K562 (cell line): ENCODE data around the gene ANKRD10. TPM values are rescaled to one million over a fixed set of nuclear protein-coding genes. Genes with fewer than 3 reads are reported as not detected.

ENCODE experiments used
- ASH1L ChIP-seq: fragments of 450-650 bp; IDR thresholded peaks from 2 replicates; pipeline ENCODE4 v1.6.1; 2018; ENCODE audit warnings: borderline replicate concordance, mild to moderate bottlenecking, low read depth; ENCODE audit not compliant: partially characterized antibody
- BACH1 ChIP-seq: fragments of 200-800 bp; sonication (Bioruptor generic); IDR thresholded peaks from 2 replicates; pipeline ENCODE4 v1.6.1; 2016; ENCODE audit warnings: missing genetic modification characterization, missing compliant biosample characterization
- MCM3 ChIP-seq: fragments of 450-650 bp; IDR thresholded peaks from 2 replicates; pipeline ENCODE4 v1.6.1; 2016
- MXD1 ChIP-seq: fragments of 250-450 bp; sonication (Bioruptor Pico); IDR thresholded peaks from 2 replicates; pipeline ENCODE4 v1.8.0; 2021; ENCODE audit warnings: borderline replicate concordance, mild to moderate bottlenecking, moderate library complexity; ENCODE audit not compliant: poor library complexity, severe bottlenecking
- RAD21 ChIP-seq, 2 experiments: fragments of 250-450 bp in 1 of 2; fragments of 450-650 bp in 1 of 2; sonication (Bioruptor Pico) in 1 of 2; formaldehyde crosslinking in 1 of 2; IDR thresholded peaks in 1 of 2; conservative IDR thresholded peaks in 1 of 2; 2 replicates each; pipeline versions ENCODE4 v1.4.0 to v1.8.0; 2020 to 2022; ENCODE audit warnings: mild to moderate bottlenecking in 2 of 2, moderate library complexity in 1 of 2
- SIN3B ChIP-seq: fragments of 450-650 bp; IDR thresholded peaks from 2 replicates; pipeline ENCODE4 v1.6.1; 2017; ENCODE audit warnings: low read depth, mild to moderate bottlenecking, moderate library complexity
- ZNF146 ChIP-seq: IDR thresholded peaks from one replicate; pipeline ENCODE4 v1.6.1; 2018; ENCODE audit warnings: missing compliant biosample characterization; ENCODE audit not compliant: unreplicated experiment
- ZNF583 ChIP-seq: fragments of 250-450 bp; sonication (Bioruptor Pico); IDR thresholded peaks from 2 replicates; pipeline ENCODE4 v1.4.0; 2020
- ZNF592 ChIP-seq: fragments of 450-650 bp; IDR thresholded peaks from 2 replicates; pipeline ENCODE4 v1.6.1; 2017; ENCODE audit warnings: antibody characterized with exemption, mild to moderate bottlenecking
- polyA plus RNA-seq, 8 experiments: library from polyadenylated mRNA; depleted of rRNA in 4 of 8; stranded (reverse) in 5 of 8; unstranded in 3 of 8; fragments of >200 nt; fragmentation: Nextera tagmentation in 2 of 8; fragmentation: Illumina TruSeq in 1 of 8; extraction: Ambion mirVana in 2 of 8; extraction: Trizol in 1 of 8; gene quantifications; 2 replicates each; pipeline versions ENCODE4 v1.2.1 to v1.2.3, GENCODE V29; 2011 to 2014; ENCODE audit warnings: inconsistent platforms in 1 of 8, missing spikeins in 1 of 8
- total RNA-seq, 7 experiments: library from RNA; depleted of rRNA in 6 of 7; stranded (reverse); fragments of >200 nt in 6 of 7; fragmentation: Illumina TruSeq in 2 of 7; extraction: Trizol in 2 of 7; gene quantifications; 2 replicates each; pipeline versions ENCODE4 v1.2.1 to v1.2.3, GENCODE V29; 2011 to 2021; ENCODE audit warnings: low replicate concordance in 1 of 7
- TF ChIP-seq, protein P1 (sequence below), 2 experiments: fragments of 450-650 bp in 1 of 2; IDR thresholded peaks; 2 replicates each; pipeline ENCODE4 v1.6.1; 2011 to 2017; ENCODE audit warnings: low read depth in 2 of 2, antibody characterized with exemption in 1 of 2, borderline replicate concordance in 1 of 2, low read length in 1 of 2, mild to moderate bottlenecking in 1 of 2, mixed read lengths in 1 of 2; ENCODE audit not compliant: control insufficient read depth in 1 of 2
- TF ChIP-seq, protein P2 (sequence below): fragments of 450-650 bp; IDR thresholded peaks from 2 replicates; pipeline ENCODE4 v1.6.1; 2018; ENCODE audit warnings: mild to moderate bottlenecking, low read depth; ENCODE audit not compliant: partially characterized antibody
- TF ChIP-seq, protein P3 (sequence below): fragments of 450-650 bp; IDR thresholded peaks from 2 replicates; pipeline ENCODE4 v1.6.1; 2016
- TF ChIP-seq, protein P4 (sequence below): sonication (generic); formaldehyde crosslinking; IDR thresholded peaks from 2 replicates; pipeline ENCODE4 v1.8.0; 2022; ENCODE audit warnings: mild to moderate bottlenecking, missing genetic modification reagents

ANKRD10 gene
- total and polyA plus RNA-seq, 9 of the 15 experiments (the other 6 are each of a cell fraction or from before 2014, with no cell fraction given): 21.7 to 183 (median 45.0) TPM

GRCh38 chr13:110915057-110915873 is at the start of gene ANKRD10 (continued):
- TF ChIP-seq, protein P1, sequence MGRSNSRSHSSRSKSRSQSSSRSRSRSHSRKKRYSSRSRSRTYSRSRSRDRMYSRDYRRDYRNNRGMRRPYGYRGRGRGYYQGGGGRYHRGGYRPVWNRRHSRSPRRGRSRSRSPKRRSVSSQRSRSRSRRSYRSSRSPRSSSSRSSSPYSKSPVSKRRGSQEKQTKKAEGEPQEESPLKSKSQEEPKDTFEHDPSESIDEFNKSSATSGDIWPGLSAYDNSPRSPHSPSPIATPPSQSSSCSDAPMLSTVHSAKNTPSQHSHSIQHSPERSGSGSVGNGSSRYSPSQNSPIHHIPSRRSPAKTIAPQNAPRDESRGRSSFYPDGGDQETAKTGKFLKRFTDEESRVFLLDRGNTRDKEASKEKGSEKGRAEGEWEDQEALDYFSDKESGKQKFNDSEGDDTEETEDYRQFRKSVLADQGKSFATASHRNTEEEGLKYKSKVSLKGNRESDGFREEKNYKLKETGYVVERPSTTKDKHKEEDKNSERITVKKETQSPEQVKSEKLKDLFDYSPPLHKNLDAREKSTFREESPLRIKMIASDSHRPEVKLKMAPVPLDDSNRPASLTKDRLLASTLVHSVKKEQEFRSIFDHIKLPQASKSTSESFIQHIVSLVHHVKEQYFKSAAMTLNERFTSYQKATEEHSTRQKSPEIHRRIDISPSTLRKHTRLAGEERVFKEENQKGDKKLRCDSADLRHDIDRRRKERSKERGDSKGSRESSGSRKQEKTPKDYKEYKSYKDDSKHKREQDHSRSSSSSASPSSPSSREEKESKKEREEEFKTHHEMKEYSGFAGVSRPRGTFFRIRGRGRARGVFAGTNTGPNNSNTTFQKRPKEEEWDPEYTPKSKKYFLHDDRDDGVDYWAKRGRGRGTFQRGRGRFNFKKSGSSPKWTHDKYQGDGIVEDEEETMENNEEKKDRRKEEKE (IDR thresholded peaks at IDR 0.05; ENCODE audit: borderline replicate concordance in 1 of 2, control insufficient read depth in 1 of 2, low read depth in 2 of 2, low read length in 1 of 2): no peak
- TF ChIP-seq RAD21 (CRISPR knock-in tag; conservative IDR thresholded peaks at IDR 0.05 in 1 of 2, IDR thresholded peaks at IDR 0.05 in 1 of 2) (peak; percentile 44 to 51), ZNF583 (CRISPR knock-in tag) (no peak), MCM3 (no peak), ZNF592 (no peak), ASH1L (no peak), MXD1 (no peak), BACH1 (no peak), ZNF146 (CRISPR knock-in tag) (no peak), SIN3B (no peak)
- TF ChIP-seq, protein P2, sequence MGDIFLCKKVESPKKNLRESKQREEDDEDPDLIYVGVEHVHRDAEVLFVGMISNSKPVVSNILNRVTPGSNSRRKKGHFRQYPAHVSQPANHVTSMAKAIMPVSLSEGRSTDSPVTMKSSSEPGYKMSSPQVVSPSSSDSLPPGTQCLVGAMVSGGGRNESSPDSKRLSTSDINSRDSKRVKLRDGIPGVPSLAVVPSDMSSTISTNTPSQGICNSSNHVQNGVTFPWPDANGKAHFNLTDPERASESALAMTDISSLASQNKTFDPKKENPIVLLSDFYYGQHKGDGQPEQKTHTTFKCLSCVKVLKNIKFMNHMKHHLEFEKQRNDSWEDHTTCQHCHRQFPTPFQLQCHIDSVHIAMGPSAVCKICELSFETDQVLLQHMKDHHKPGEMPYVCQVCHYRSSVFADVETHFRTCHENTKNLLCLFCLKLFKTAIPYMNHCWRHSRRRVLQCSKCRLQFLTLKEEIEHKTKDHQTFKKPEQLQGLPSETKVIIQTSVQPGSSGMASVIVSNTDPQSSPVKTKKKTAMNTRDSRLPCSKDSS: no peak
- TF ChIP-seq, protein P3, sequence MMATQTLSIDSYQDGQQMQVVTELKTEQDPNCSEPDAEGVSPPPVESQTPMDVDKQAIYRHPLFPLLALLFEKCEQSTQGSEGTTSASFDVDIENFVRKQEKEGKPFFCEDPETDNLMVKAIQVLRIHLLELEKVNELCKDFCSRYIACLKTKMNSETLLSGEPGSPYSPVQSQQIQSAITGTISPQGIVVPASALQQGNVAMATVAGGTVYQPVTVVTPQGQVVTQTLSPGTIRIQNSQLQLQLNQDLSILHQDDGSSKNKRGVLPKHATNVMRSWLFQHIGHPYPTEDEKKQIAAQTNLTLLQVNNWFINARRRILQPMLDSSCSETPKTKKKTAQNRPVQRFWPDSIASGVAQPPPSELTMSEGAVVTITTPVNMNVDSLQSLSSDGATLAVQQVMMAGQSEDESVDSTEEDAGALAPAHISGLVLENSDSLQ: 0 out of 2 replicates have a peak, but pooled peaks have one; percentile 15
- TF ChIP-seq, protein P4, sequence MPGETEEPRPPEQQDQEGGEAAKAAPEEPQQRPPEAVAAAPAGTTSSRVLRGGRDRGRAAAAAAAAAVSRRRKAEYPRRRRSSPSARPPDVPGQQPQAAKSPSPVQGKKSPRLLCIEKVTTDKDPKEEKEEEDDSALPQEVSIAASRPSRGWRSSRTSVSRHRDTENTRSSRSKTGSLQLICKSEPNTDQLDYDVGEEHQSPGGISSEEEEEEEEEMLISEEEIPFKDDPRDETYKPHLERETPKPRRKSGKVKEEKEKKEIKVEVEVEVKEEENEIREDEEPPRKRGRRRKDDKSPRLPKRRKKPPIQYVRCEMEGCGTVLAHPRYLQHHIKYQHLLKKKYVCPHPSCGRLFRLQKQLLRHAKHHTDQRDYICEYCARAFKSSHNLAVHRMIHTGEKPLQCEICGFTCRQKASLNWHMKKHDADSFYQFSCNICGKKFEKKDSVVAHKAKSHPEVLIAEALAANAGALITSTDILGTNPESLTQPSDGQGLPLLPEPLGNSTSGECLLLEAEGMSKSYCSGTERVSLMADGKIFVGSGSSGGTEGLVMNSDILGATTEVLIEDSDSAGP (CRISPR knock-in tag): no peak
